Stromal cell of bone marrow (primary cell): ENCODE results near the gene VWC2.

Experiments
- DNase-seq: peaks from one replicate; pipeline ENCODE4 v3.0.0-alpha.2; 2012; ENCODE audit warnings: low read depth

The VWC2 gene

GRCh38 chr7:49852619-49853462, 79.4 kb downstream of the VWC2 start:
- DNase-seq, result peak; percentile 31

GRCh38 chr7:49855281-49855980, 82.0 kb downstream of the VWC2 start:
- DNase-seq, result no peak

- DNase-seq, result no peak
Measured at GRCh38 chr7:49860293-49860692, 86.9 kb downstream of the VWC2 start.

- DNase-seq, result no peak
Measured at GRCh38 chr7:49866076-49866735, 92.8 kb downstream of the VWC2 start.

- no peak for DNase-seq
Measured at GRCh38 chr7:49866910-49867309, 93.5 kb downstream of the VWC2 start.

- no peak for DNase-seq
Measured at GRCh38 chr7:49873420-49873819, 100.0 kb downstream of the VWC2 start.

- no peak for DNase-seq
Measured at GRCh38 chr7:49875336-49875735, 101.9 kb downstream of the VWC2 start.

- DNase-seq, result no peak
Measured at GRCh38 chr7:49876202-49876601, 102.8 kb downstream of the VWC2 start.

- DNase-seq, result no peak
Measured at GRCh38 chr7:49878089-49878488, 104.7 kb downstream of the VWC2 start.

- no peak for DNase-seq
Measured at GRCh38 chr7:49878627-49879026, 105.2 kb downstream of the VWC2 start.

- DNase-seq, result no peak
Measured at GRCh38 chr7:49883933-49884332, 110.5 kb downstream of the VWC2 start.

- no peak for DNase-seq
Measured at GRCh38 chr7:49885593-49886285, 112.3 kb downstream of the VWC2 start.

GRCh38 chr7:49892481-49892880, 119.0 kb downstream of the VWC2 start:
- no peak for DNase-seq

- DNase-seq, result no peak
Measured at GRCh38 chr7:49893131-49893530, 119.7 kb downstream of the VWC2 start.

- DNase-seq, result no peak
Measured at GRCh38 chr7:49894543-49894942, 121.1 kb downstream of the VWC2 start.

GRCh38 chr7:49911909-49912308, 138.5 kb downstream of the VWC2 start:
- DNase-seq, result no peak

- no peak for DNase-seq
Measured at GRCh38 chr7:49926720-49927119, 153.3 kb downstream of the VWC2 start.

- DNase-seq, result no peak
Measured at GRCh38 chr7:49927631-49928030, 154.2 kb downstream of the VWC2 start.

GRCh38 chr7:49928787-49929186, 155.3 kb downstream of the VWC2 start:
- no peak for DNase-seq

- DNase-seq, result no peak
Measured at GRCh38 chr7:49931627-49932026, 158.2 kb downstream of the VWC2 start.

GRCh38 chr7:49937608-49938007, 164.2 kb downstream of the VWC2 start:
- no peak for DNase-seq
